ENCODE results near the gene HAUS5. TPM values are rescaled to one million over a fixed set of nuclear protein-coding genes. Genes with fewer than 3 reads are reported as not detected.
"Not testable (repeated sequence)": the region's sequence is repeated elsewhere in the genome, so short reads cannot be mapped to it uniquely, and the experiment has no call there.

The HAUS5 gene
- total RNA-seq, 1 donor from 2014 or later = 5.3 TPM

DNA sequence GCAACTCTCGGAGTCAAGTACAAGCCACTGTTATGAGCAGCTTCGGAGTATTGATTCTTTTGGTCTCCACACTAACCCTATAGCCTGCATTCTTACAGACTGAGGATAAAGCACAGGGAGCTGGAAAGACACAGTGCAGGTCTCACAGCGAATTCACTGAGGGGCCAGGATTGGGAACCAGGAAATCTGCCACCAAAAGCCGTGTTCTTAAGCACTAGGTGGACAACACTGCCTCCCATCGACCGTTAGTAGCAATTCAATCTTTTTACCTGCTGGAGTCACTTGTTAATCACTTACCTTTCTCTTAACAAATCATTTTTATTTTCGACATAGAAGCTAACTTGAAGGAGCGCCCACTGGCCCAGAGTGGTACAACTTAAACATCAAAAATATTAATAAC is 20.3 kb upstream of the HAUS5 start:
- FAIRE-seq (no peak), DNase-seq (ENCODE audit: low read depth) (peak; percentile 9)
- Histone ChIP-seq H4K20me1 (ENCODE audit: insufficient read depth, low read length) (no peaks in the 10 kb centered on the region), H2AFZ (ENCODE audit: low read depth, low read length) (no peak overlapping the region), H3K4me2 (ENCODE audit: low read length) (no peak overlapping the region), H3K4me1 (ENCODE audit: insufficient read depth, low read length) (no peaks in the 10 kb centered on the region), H3K9me3 (ENCODE audit: insufficient read depth, low read depth, low read length) (no peaks in the 10 kb centered on the region), H3K4me3 (ENCODE audit: insufficient read depth, low read depth, low read length) (no peak overlapping the region), H3K79me2 (ENCODE audit: insufficient read depth, low read length) (no peaks in the 10 kb centered on the region), H3K9ac (ENCODE audit: low read length) (no peak overlapping the region), H3K36me3 (ENCODE audit: insufficient read depth, low read length) (no peaks in the 10 kb centered on the region), H3K27ac (ENCODE audit: low read depth, low read length) (no peak overlapping the region), H3K27me3 (ENCODE audit: insufficient read depth, low read length) (no peaks in the 10 kb centered on the region)
- Mint-ChIP-seq H3K4me3 (ENCODE audit: unreplicated experiment) (no peak overlapping the region), H3K27ac (ENCODE audit: unreplicated experiment) (no peak overlapping the region), H3K36me3 (ENCODE audit: low read depth, unreplicated experiment) (no peaks in the 10 kb centered on the region), H3K9me3 (ENCODE audit: unreplicated experiment) (no peaks in the 10 kb centered on the region), H3K4me1 (ENCODE audit: low read depth, unreplicated experiment) (peaks cover under 1% of the 10 kb centered on the region), H3K27me3 (ENCODE audit: low read depth, unreplicated experiment) (peaks cover 18% of the 10 kb centered on the region)
- TF ChIP-seq, protein P1, sequence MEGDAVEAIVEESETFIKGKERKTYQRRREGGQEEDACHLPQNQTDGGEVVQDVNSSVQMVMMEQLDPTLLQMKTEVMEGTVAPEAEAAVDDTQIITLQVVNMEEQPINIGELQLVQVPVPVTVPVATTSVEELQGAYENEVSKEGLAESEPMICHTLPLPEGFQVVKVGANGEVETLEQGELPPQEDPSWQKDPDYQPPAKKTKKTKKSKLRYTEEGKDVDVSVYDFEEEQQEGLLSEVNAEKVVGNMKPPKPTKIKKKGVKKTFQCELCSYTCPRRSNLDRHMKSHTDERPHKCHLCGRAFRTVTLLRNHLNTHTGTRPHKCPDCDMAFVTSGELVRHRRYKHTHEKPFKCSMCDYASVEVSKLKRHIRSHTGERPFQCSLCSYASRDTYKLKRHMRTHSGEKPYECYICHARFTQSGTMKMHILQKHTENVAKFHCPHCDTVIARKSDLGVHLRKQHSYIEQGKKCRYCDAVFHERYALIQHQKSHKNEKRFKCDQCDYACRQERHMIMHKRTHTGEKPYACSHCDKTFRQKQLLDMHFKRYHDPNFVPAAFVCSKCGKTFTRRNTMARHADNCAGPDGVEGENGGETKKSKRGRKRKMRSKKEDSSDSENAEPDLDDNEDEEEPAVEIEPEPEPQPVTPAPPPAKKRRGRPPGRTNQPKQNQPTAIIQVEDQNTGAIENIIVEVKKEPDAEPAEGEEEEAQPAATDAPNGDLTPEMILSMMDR (IDR thresholded peaks at IDR 0.05; ENCODE audit: insufficient read depth, low read depth, low read length) = peak; percentile 26
- no peak for TF ChIP-seq EZH2 (IDR thresholded peaks at IDR 0.05; ENCODE audit: insufficient read depth, low read length)

DNA sequence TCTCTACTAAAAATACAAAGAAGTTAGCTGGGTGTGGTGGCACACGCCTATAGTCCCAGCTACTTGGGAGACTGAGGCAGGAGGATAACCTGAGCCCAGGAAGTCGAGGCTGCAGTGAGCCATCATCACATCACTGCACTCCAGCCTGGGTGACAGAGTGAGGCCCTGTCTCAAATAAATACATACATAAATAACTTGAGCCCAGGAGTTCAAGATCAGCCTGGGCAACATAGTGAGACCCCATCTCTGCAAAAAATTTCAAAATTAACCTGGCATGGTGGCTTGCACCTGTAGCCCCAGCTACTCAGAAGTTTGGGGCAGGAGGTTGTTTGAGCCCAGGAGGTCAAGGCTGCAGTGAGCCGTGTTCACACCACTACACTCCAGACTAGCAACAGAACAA is 17.5 kb upstream of the HAUS5 start:
- not testable (repeated sequence) for H3K4me1 ChIP-seq (ENCODE audit: insufficient read depth, low read length); H3K4me1 Mint-ChIP-seq (ENCODE audit: low read depth, unreplicated experiment); H3K4me3 Mint-ChIP-seq (ENCODE audit: unreplicated experiment); H3K4me3 ChIP-seq (ENCODE audit: insufficient read depth, low read depth, low read length); H3K27ac Mint-ChIP-seq (ENCODE audit: unreplicated experiment); H2AFZ ChIP-seq (ENCODE audit: low read depth, low read length); FAIRE-seq; H3K9me3 Mint-ChIP-seq (ENCODE audit: unreplicated experiment); H3K27me3 Mint-ChIP-seq (ENCODE audit: low read depth, unreplicated experiment); H3K36me3 ChIP-seq (ENCODE audit: insufficient read depth, low read length); H3K36me3 Mint-ChIP-seq (ENCODE audit: low read depth, unreplicated experiment); H3K79me2 ChIP-seq (ENCODE audit: insufficient read depth, low read length); H3K27ac ChIP-seq (ENCODE audit: low read depth, low read length); H3K9me3 ChIP-seq (ENCODE audit: insufficient read depth, low read depth, low read length); DNase-seq (ENCODE audit: low read depth); H3K4me2 ChIP-seq (ENCODE audit: low read length); H3K9ac ChIP-seq (ENCODE audit: low read length); H4K20me1 ChIP-seq (ENCODE audit: insufficient read depth, low read length); H3K27me3 ChIP-seq (ENCODE audit: insufficient read depth, low read length)

DNA sequence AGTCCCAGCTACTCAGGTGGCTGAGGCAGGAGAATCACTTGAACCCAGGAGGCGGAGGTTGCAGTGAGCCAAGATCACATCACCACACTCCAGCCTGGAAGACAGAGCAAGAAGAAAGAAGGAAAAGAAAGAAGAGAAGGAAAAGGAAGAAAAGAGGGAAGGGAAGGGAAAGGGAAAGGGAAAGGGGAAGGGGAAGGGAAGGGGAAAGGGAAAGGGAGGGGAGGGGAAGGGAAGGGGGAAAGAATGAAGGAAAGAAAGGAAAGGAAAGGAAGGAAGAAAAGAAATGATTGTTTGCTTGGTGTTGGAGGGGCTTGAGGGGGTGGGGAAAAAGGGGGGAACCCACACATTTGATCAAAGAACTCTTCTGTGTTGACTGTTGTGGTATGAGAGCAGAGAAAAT is 16.6 kb upstream of the HAUS5 start:
- no peaks in the 10 kb centered on the region for H3K79me2 ChIP-seq (ENCODE audit: insufficient read depth, low read length)
- Mint-ChIP-seq H3K4me3 (ENCODE audit: unreplicated experiment) (no peak overlapping the region), H3K36me3 (ENCODE audit: low read depth, unreplicated experiment) (no peaks in the 10 kb centered on the region), H3K27me3 (ENCODE audit: low read depth, unreplicated experiment) (peaks cover 5% of the 10 kb centered on the region), H3K27ac (ENCODE audit: unreplicated experiment) (no peak overlapping the region), H3K4me1 (ENCODE audit: low read depth, unreplicated experiment) (no peaks in the 10 kb centered on the region), H3K9me3 (ENCODE audit: unreplicated experiment) (no peaks in the 10 kb centered on the region)
- no peak overlapping the region for H3K4me2 ChIP-seq (ENCODE audit: low read length)
- H3K9ac ChIP-seq (ENCODE audit: low read length) = no peak overlapping the region
- no peaks in the 10 kb centered on the region for H4K20me1 ChIP-seq (ENCODE audit: insufficient read depth, low read length)
- no peaks in the 10 kb centered on the region for H3K4me1 ChIP-seq (ENCODE audit: insufficient read depth, low read length)
- no peak overlapping the region for H3K4me3 ChIP-seq (ENCODE audit: insufficient read depth, low read depth, low read length)
- H3K9me3 ChIP-seq (ENCODE audit: insufficient read depth, low read depth, low read length) = no peaks in the 10 kb centered on the region
- no peak for FAIRE-seq
- H2AFZ ChIP-seq (ENCODE audit: low read depth, low read length) = no peak overlapping the region
- no peak for TF ChIP-seq EZH2 (IDR thresholded peaks at IDR 0.05; ENCODE audit: insufficient read depth, low read length)
- TF ChIP-seq, protein P1 (IDR thresholded peaks at IDR 0.05; ENCODE audit: insufficient read depth, low read depth, low read length) = no peak
- H3K36me3 ChIP-seq (ENCODE audit: insufficient read depth, low read length) = no peaks in the 10 kb centered on the region
- no peak for DNase-seq (ENCODE audit: low read depth)
- H3K27ac ChIP-seq (ENCODE audit: low read depth, low read length) = no peak overlapping the region
- H3K27me3 ChIP-seq (ENCODE audit: insufficient read depth, low read length) = no peaks in the 10 kb centered on the region

All from astrocyte (in vitro differentiated cells and primary cell).